HG03135 (cell line): ENCODE measurements around the gene ITPR1.

Source experiments
- ATAC-seq: cut with Tn5 transposase; IDR thresholded peaks from one replicate; pipeline ENCODE4 v1.9.1; 2021; ENCODE audit warnings: mild to moderate bottlenecking, moderate library complexity; ENCODE audit not compliant: unreplicated experiment

Gene ITPR1

GRCh38 chr3:4837374-4837930 lies 344.3 kb downstream of the ITPR1 start:
- no peak for ATAC-seq

- ATAC-seq: peak; percentile 53
Observed at GRCh38 chr3:4838621-4839022, 345.5 kb downstream of the ITPR1 start.

- ATAC-seq: no peak
Observed at GRCh38 chr3:4839278-4839677, 346.1 kb downstream of the ITPR1 start.

GRCh38 chr3:4841225-4841624 lies 348.1 kb downstream of the ITPR1 start:
- ATAC-seq: no peak

GRCh38 chr3:4841776-4842440 lies 348.8 kb downstream of the ITPR1 start:
- ATAC-seq: no peak

GRCh38 chr3:4843619-4844018 lies 350.5 kb downstream of the ITPR1 start:
- no peak for ATAC-seq

GRCh38 chr3:4845882-4846281 lies 352.7 kb downstream of the ITPR1 start:
- peak; percentile 66 for ATAC-seq

GRCh38 chr3:4846543-4846942 lies 353.4 kb downstream of the ITPR1 start:
- ATAC-seq: no peak

- no peak for ATAC-seq
Observed at GRCh38 chr3:4848176-4848825, 355.2 kb downstream of the ITPR1 start.

GRCh38 chr3:4849136-4849535 lies 356.0 kb downstream of the ITPR1 start:
- no peak for ATAC-seq

- no peak for ATAC-seq
Observed at GRCh38 chr3:4849739-4850138, 356.6 kb downstream of the ITPR1 start.

- ATAC-seq: peak; percentile 47
Observed at GRCh38 chr3:4850211-4850927, 357.2 kb downstream of the ITPR1 start.

GRCh38 chr3:4850928-4851265 lies 357.7 kb downstream of the ITPR1 start:
- ATAC-seq: peak; percentile 50

- no peak for ATAC-seq
Observed at GRCh38 chr3:4852780-4853748, 359.9 kb downstream of the ITPR1 start.

- ATAC-seq: no peak
Observed at GRCh38 chr3:4853749-4854140, 360.6 kb downstream of the ITPR1 start.

- ATAC-seq: no peak
Observed at GRCh38 chr3:4855676-4856075, 362.5 kb downstream of the ITPR1 start.

- ATAC-seq: no peak
Observed at GRCh38 chr3:4856136-4856535, 363.0 kb downstream of the ITPR1 start.

- ATAC-seq: no peak
Observed at GRCh38 chr3:4856564-4856963, 363.4 kb downstream of the ITPR1 start.

- ATAC-seq: no peak
Observed at GRCh38 chr3:4856986-4857385, 363.8 kb downstream of the ITPR1 start.

- ATAC-seq: no peak
Observed at GRCh38 chr3:4859788-4860187, 366.6 kb downstream of the ITPR1 start.

- ATAC-seq: no peak
Observed at GRCh38 chr3:4862973-4863372, 369.8 kb downstream of the ITPR1 start.
